ENCODE data around the gene CGNL1.

DNA sequence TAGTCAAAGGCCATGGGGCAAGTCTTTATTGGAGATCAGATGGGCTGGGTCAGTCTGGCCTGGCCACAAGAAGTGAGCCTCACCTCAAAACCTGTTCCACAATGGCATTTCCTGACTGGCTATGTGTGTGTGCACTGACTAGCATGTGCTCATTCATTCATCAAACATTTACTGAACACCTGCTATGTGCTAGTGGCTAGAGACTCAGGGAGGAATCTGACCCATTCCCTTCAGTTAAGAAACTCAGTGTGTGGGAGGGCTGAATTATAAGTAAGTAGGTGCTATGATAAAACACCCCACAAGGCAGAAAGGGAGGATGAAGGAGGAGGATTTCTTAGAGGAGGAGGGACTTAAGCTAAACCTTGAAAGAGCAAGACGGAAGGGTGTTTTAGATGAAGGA is 5.4 kb upstream of the CGNL1 start:
- TF ChIP-seq, protein P1, sequence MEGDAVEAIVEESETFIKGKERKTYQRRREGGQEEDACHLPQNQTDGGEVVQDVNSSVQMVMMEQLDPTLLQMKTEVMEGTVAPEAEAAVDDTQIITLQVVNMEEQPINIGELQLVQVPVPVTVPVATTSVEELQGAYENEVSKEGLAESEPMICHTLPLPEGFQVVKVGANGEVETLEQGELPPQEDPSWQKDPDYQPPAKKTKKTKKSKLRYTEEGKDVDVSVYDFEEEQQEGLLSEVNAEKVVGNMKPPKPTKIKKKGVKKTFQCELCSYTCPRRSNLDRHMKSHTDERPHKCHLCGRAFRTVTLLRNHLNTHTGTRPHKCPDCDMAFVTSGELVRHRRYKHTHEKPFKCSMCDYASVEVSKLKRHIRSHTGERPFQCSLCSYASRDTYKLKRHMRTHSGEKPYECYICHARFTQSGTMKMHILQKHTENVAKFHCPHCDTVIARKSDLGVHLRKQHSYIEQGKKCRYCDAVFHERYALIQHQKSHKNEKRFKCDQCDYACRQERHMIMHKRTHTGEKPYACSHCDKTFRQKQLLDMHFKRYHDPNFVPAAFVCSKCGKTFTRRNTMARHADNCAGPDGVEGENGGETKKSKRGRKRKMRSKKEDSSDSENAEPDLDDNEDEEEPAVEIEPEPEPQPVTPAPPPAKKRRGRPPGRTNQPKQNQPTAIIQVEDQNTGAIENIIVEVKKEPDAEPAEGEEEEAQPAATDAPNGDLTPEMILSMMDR (IDR thresholded peaks at IDR 0.05; ENCODE audit: low read depth, low read length): no peak
- no peak for TF ChIP-seq EZH2phosphoT487 (IDR thresholded peaks at IDR 0.05; ENCODE audit: low read depth)

Data from OCI-LY3 (cell line).